Activated naive CD8-positive, alpha-beta T cell treated with anti-CD3 and anti-CD28 coated beads, Interleukin-2, amount 10 ng/mL, durations not matched to agents 7 days and 5 days (primary cell): ENCODE results near the gene PPP1R36. TPM values are rescaled to one million over a fixed set of nuclear protein-coding genes. Genes with fewer than 3 reads are reported as not detected.
"Not testable (repeated sequence)": the region's sequence is repeated elsewhere in the genome, so short reads cannot be mapped to it uniquely, and the experiment has no call there.

Experiments used
- ATAC-seq: fragments of 150-1000 bp; cut with Tn5 transposase; one replicate; pipeline ENCODE4 v1.10.0; 2021; ENCODE audit warnings: low read depth, moderate library complexity
- POLR2A ChIA-PET: fragments of 350-600 bp; sonication (Branson Sonifier 250); formaldehyde crosslinking; loops from one replicate; lab custom pipeline; 2021; ENCODE audit warnings: antibody characterized with exemption; lab: Charles Lee
- DNase-seq: peaks from one replicate; pipeline ENCODE4 v3.0.0; 2021
- H3K27ac Mint-ChIP-seq: one replicate; pipeline ENCODE4 v1.8.0; 2022; ENCODE audit warnings: mild to moderate bottlenecking, mixed read lengths
- H3K27me3 Mint-ChIP-seq: one replicate; pipeline ENCODE4 v1.8.0; 2022; ENCODE audit warnings: mild to moderate bottlenecking, moderate library complexity, mixed read lengths
- H3K36me3 Mint-ChIP-seq: one replicate; pipeline ENCODE4 v1.8.0; 2021; ENCODE audit warnings: mild to moderate bottlenecking, mixed read lengths
- H3K4me1 Mint-ChIP-seq: one replicate; pipeline ENCODE4 v1.8.0; 2021; ENCODE audit warnings: mixed read lengths
- H3K4me3 Mint-ChIP-seq: one replicate; pipeline ENCODE4 v1.8.0; 2022; ENCODE audit warnings: mild to moderate bottlenecking, moderate library complexity, mixed read lengths
- H3K9me3 Mint-ChIP-seq: one replicate; pipeline ENCODE4 v1.8.0; 2021; ENCODE audit warnings: mixed read lengths
- total RNA-seq, 2 experiments: library from RNA; stranded (reverse); gene quantifications; one replicate each; pipeline ENCODE4 v1.2.3, GENCODE V29; 2021

Gene PPP1R36
- total RNA-seq, 2 experiments from 2014 or later, result 0.28 to 0.69 TPM

GRCh38 chr14:64614805-64615391 is 65.1 kb downstream of the PPP1R36 start:
- Mint-ChIP-seq H3K9me3 (no peaks in the 10 kb centered on the region), H3K27me3 (peaks cover 4% of the 10 kb centered on the region), H3K4me3 (no peak overlapping the region), H3K4me1 (no peaks in the 10 kb centered on the region), H3K27ac (no peak overlapping the region), H3K36me3 (no peaks in the 10 kb centered on the region)
- no peak for ATAC-seq
- POLR2A ChIA-PET, result no interaction called here
- no peak for DNase-seq

- not testable (repeated sequence) for ATAC-seq
Observed at GRCh38 chr14:64617872-64618408, 68.2 kb downstream of the PPP1R36 start.

GRCh38 chr14:64620910-64621309 is 71.1 kb downstream of the PPP1R36 start:
- Mint-ChIP-seq H3K27me3 (peaks cover 19% of the 10 kb centered on the region), H3K4me1 (peaks cover 10% of the 10 kb centered on the region), H3K4me3 (no peak overlapping the region), H3K9me3 (no peaks in the 10 kb centered on the region), H3K27ac (no peak overlapping the region), H3K36me3 (no peaks in the 10 kb centered on the region)
- ATAC-seq (no peak), DNase-seq (no peak)
- POLR2A ChIA-PET, result no interaction called here

More at GRCh38 chr14:64617872-64618408, 68.2 kb downstream of the PPP1R36 start:
- POLR2A ChIA-PET, H3K27ac Mint-ChIP-seq, H3K36me3 Mint-ChIP-seq, H3K27me3 Mint-ChIP-seq, H3K9me3 Mint-ChIP-seq, DNase-seq, H3K4me1 Mint-ChIP-seq, H3K4me3 Mint-ChIP-seq: not testable (repeated sequence)

- ATAC-seq, result no peak
- Mint-ChIP-seq H3K4me3 (no peak overlapping the region), H3K4me1 (peaks cover 10% of the 10 kb centered on the region), H3K27me3 (peaks cover 30% of the 10 kb centered on the region), H3K9me3 (no peaks in the 10 kb centered on the region), H3K27ac (no peak overlapping the region), H3K36me3 (no peaks in the 10 kb centered on the region)
- DNase-seq, result no peak
- POLR2A ChIA-PET, result no interaction called here
Observed at GRCh38 chr14:64623554-64624165, 73.9 kb downstream of the PPP1R36 start.

GRCh38 chr14:64625386-64626232 is 75.8 kb downstream of the PPP1R36 start:
- no peak overlapping the region for H3K4me3 Mint-ChIP-seq

GRCh38 chr14:64628940-64629408 is 79.2 kb downstream of the PPP1R36 start:
- POLR2A ChIA-PET, result no interaction called here
- peaks cover 29% of the 10 kb centered on the region for H3K27me3 Mint-ChIP-seq
- ATAC-seq, result no peak
- H3K36me3 Mint-ChIP-seq, result no peaks in the 10 kb centered on the region
- peaks cover 2% of the 10 kb centered on the region for H3K4me1 Mint-ChIP-seq
- H3K27ac Mint-ChIP-seq, result no peak overlapping the region
- DNase-seq, result no peak
- H3K9me3 Mint-ChIP-seq, result no peaks in the 10 kb centered on the region
- no peak overlapping the region for H3K4me3 Mint-ChIP-seq

More at GRCh38 chr14:64625386-64626232, 75.8 kb downstream of the PPP1R36 start:
- POLR2A ChIA-PET, result no interaction called here
- no peak for DNase-seq
- peaks cover 10% of the 10 kb centered on the region for H3K4me1 Mint-ChIP-seq
- H3K27ac Mint-ChIP-seq, result no peak overlapping the region
- H3K36me3 Mint-ChIP-seq, result no peaks in the 10 kb centered on the region
- H3K9me3 Mint-ChIP-seq, result no peaks in the 10 kb centered on the region
- no peak for ATAC-seq
- H3K27me3 Mint-ChIP-seq, result peaks cover 31% of the 10 kb centered on the region

- POLR2A ChIA-PET, result no interaction called here
- Mint-ChIP-seq H3K27me3 (peaks cover 24% of the 10 kb centered on the region), H3K36me3 (no peaks in the 10 kb centered on the region), H3K9me3 (no peaks in the 10 kb centered on the region), H3K27ac (no peak overlapping the region), H3K4me1 (no peaks in the 10 kb centered on the region), H3K4me3 (no peak overlapping the region)
- ATAC-seq, result no peak
- no peak for DNase-seq
Observed at GRCh38 chr14:64630778-64631177, 81.0 kb downstream of the PPP1R36 start.

- H3K4me1 Mint-ChIP-seq, H3K27ac Mint-ChIP-seq, DNase-seq, H3K9me3 Mint-ChIP-seq, POLR2A ChIA-PET, H3K4me3 Mint-ChIP-seq, H3K36me3 Mint-ChIP-seq, ATAC-seq: not testable (repeated sequence)
- H3K27me3 Mint-ChIP-seq, result peaks cover 24% of the 10 kb centered on the region
Observed at GRCh38 chr14:64631222-64631621, 81.5 kb downstream of the PPP1R36 start.

GRCh38 chr14:64632056-64632455 is 82.3 kb downstream of the PPP1R36 start:
- ATAC-seq (no peak), DNase-seq (no peak)
- H3K4me3 Mint-ChIP-seq, result no peak overlapping the region
- H3K27me3 Mint-ChIP-seq, result peaks cover 22% of the 10 kb centered on the region
- H3K4me1 Mint-ChIP-seq, result peaks cover 3% of the 10 kb centered on the region
- POLR2A ChIA-PET, result no interaction called here
- H3K27ac Mint-ChIP-seq, result no peak overlapping the region
- no peaks in the 10 kb centered on the region for H3K9me3 Mint-ChIP-seq
- H3K36me3 Mint-ChIP-seq, result no peaks in the 10 kb centered on the region

GRCh38 chr14:64634558-64634957 is 84.8 kb downstream of the PPP1R36 start:
- POLR2A ChIA-PET, result no interaction called here
- peaks cover 5% of the 10 kb centered on the region for H3K4me1 Mint-ChIP-seq

GRCh38 chr14:64636208-64636979 is 86.6 kb downstream of the PPP1R36 start:
- H3K36me3 Mint-ChIP-seq, result no peaks in the 10 kb centered on the region
- ATAC-seq (peak; percentile 88), DNase-seq (peak; percentile 76)
- H3K4me3 Mint-ChIP-seq, result no peak overlapping the region
- H3K27me3 Mint-ChIP-seq, result peaks cover 16% of the 10 kb centered on the region
- POLR2A ChIA-PET, result interaction anchor here (0.6 to 2.3 kb wide), 2 partner anchors 96 to 313 kb away, joined by 5 to 7 read pairs; partner anchors contain the start of gene HSPA2
- H3K27ac Mint-ChIP-seq, result no peak overlapping the region
- peaks cover 5% of the 10 kb centered on the region for H3K4me1 Mint-ChIP-seq
- no peaks in the 10 kb centered on the region for H3K9me3 Mint-ChIP-seq

More at GRCh38 chr14:64634558-64634957, 84.8 kb downstream of the PPP1R36 start:
- Mint-ChIP-seq H3K27ac (no peak overlapping the region), H3K27me3 (peaks cover 24% of the 10 kb centered on the region), H3K4me3 (no peak overlapping the region), H3K36me3 (no peaks in the 10 kb centered on the region), H3K9me3 (no peaks in the 10 kb centered on the region)
- DNase-seq, result no peak
- ATAC-seq, result no peak

- H3K4me1 Mint-ChIP-seq, result peaks cover 5% of the 10 kb centered on the region
Observed at GRCh38 chr14:64636980-64637429, 87.2 kb downstream of the PPP1R36 start.

More at GRCh38 chr14:64636980-64637429, 87.2 kb downstream of the PPP1R36 start:
- DNase-seq, result no peak
- POLR2A ChIA-PET, result interaction anchor here (0.6 to 2.3 kb wide), 2 partner anchors 97 to 312 kb away, joined by 5 to 7 read pairs; partner anchors contain the start of gene HSPA2
- Mint-ChIP-seq H3K9me3 (no peaks in the 10 kb centered on the region), H3K36me3 (no peaks in the 10 kb centered on the region), H3K4me3 (no peak overlapping the region), H3K27me3 (peaks cover 16% of the 10 kb centered on the region), H3K27ac (no peak overlapping the region)
- ATAC-seq, result no peak
